Activated B cell treated with CpG ODN at 0.5 μM for 24 hours (primary cell): Measurements from ENCODE around the gene KIF13A. TPM values are rescaled to one million over a fixed set of nuclear protein-coding genes. Genes with fewer than 3 reads are reported as not detected.

ENCODE experiments used
- ATAC-seq: fragments of 200-7000 bp; cut with Tn5 transposase; one replicate; pipeline ENCODE4 v1.10.0; 2021; ENCODE audit warnings: low read depth, mild to moderate bottlenecking, moderate library complexity
- CTCF ChIA-PET: fragments of 350-600 bp; sonication (Branson Sonifier 250); formaldehyde crosslinking; loops from one replicate; lab custom pipeline; 2021; ENCODE audit warnings: antibody characterized with exemption; lab: Charles Lee
- POLR2A ChIA-PET: fragments of 350-600 bp; sonication (Branson Sonifier 250); formaldehyde crosslinking; loops from one replicate; lab custom pipeline; 2021; ENCODE audit warnings: antibody characterized with exemption; lab: Charles Lee
- DNase-seq: peaks from one replicate; pipeline ENCODE4 v3.0.0; 2022
- H3K27ac Mint-ChIP-seq: one replicate; pipeline ENCODE4 v1.8.0; 2020; ENCODE audit warnings: mixed read lengths
- H3K27me3 Mint-ChIP-seq: one replicate; pipeline ENCODE4 v1.8.0; 2021; ENCODE audit warnings: mixed read lengths
- H3K36me3 Mint-ChIP-seq: one replicate; pipeline ENCODE4 v1.8.0; 2021; ENCODE audit warnings: low read depth, mixed read lengths
- H3K4me1 Mint-ChIP-seq: one replicate; pipeline ENCODE4 v1.8.0; 2021; ENCODE audit warnings: mixed read lengths
- H3K4me3 Mint-ChIP-seq: one replicate; pipeline ENCODE4 v1.8.0; 2020; ENCODE audit warnings: mild to moderate bottlenecking, mixed read lengths
- H3K9me3 Mint-ChIP-seq: one replicate; pipeline ENCODE4 v1.8.0; 2020; ENCODE audit warnings: mixed read lengths
- CTCF ChIP-seq: fragments of 200-600 bp; IDR thresholded peaks from one replicate; pipeline ENCODE4 v1.8.0; 2022; ENCODE audit warnings: antibody characterized with exemption, mild to moderate bottlenecking
- intact Hi-C: fragments of 100-400 bp; cut with micrococcal nuclease; formaldehyde crosslinking; loops from one replicate; pipeline ENCODE4 v1.15.1; 2024
- total RNA-seq: library from RNA; stranded (reverse); gene quantifications from 2 replicates; pipeline ENCODE4 v1.2.3, GENCODE V29; 2022

Gene KIF13A
- total RNA-seq, 1 donor from 2014 or later: 14.1 TPM

GRCh38 chr6:18031189-18031588 is 43.8 kb upstream of the KIF13A start:
- no peak for TF ChIP-seq CTCF
- ChIA-PET CTCF (no interaction called here), POLR2A (no interaction called here)
- DNase-seq (no peak), ATAC-seq (no peak)
- intact Hi-C loops: no loop called here
- H3K4me3 Mint-ChIP-seq: no peak overlapping the region
- H3K9me3 Mint-ChIP-seq: no peaks in the 10 kb centered on the region
- no peaks in the 10 kb centered on the region for H3K4me1 Mint-ChIP-seq
- H3K36me3 Mint-ChIP-seq: no peaks in the 10 kb centered on the region
- no peak overlapping the region for H3K27ac Mint-ChIP-seq
- H3K27me3 Mint-ChIP-seq: peaks cover 2% of the 10 kb centered on the region

- Mint-ChIP-seq H3K4me1 (no peaks in the 10 kb centered on the region), H3K27ac (no peak overlapping the region), H3K27me3 (peaks cover 2% of the 10 kb centered on the region), H3K4me3 (no peak overlapping the region), H3K9me3 (no peaks in the 10 kb centered on the region), H3K36me3 (no peaks in the 10 kb centered on the region)
- ChIA-PET POLR2A (no interaction called here), CTCF (no interaction called here)
- intact Hi-C loops: no loop called here
- DNase-seq: no peak
- ATAC-seq: no peak
- TF ChIP-seq CTCF: no peak
Measured at GRCh38 chr6:18028332-18028731, 40.9 kb upstream of the KIF13A start.

- Mint-ChIP-seq H3K36me3 (no peaks in the 10 kb centered on the region), H3K4me3 (no peak overlapping the region), H3K4me1 (no peaks in the 10 kb centered on the region), H3K27me3 (peaks cover 2% of the 10 kb centered on the region), H3K9me3 (no peaks in the 10 kb centered on the region), H3K27ac (no peak overlapping the region)
- ATAC-seq (no peak), DNase-seq (no peak)
- CTCF ChIA-PET: no interaction called here
- intact Hi-C loops: no loop called here
- no peak for TF ChIP-seq CTCF
- POLR2A ChIA-PET: no interaction called here
Measured at GRCh38 chr6:18025596-18025995, 38.2 kb upstream of the KIF13A start.

- ChIA-PET POLR2A (no interaction called here), CTCF (no interaction called here)
- H3K4me1 Mint-ChIP-seq: no peaks in the 10 kb centered on the region
- intact Hi-C loops: no loop called here
- H3K27me3 Mint-ChIP-seq: peaks cover 2% of the 10 kb centered on the region
- DNase-seq (no peak), ATAC-seq (no peak)
- H3K9me3 Mint-ChIP-seq: no peaks in the 10 kb centered on the region
- H3K4me3 Mint-ChIP-seq: no peak overlapping the region
- TF ChIP-seq CTCF: no peak
- H3K27ac Mint-ChIP-seq: no peak overlapping the region
- no peaks in the 10 kb centered on the region for H3K36me3 Mint-ChIP-seq
Measured at GRCh38 chr6:18024876-18025275, 37.4 kb upstream of the KIF13A start.

GRCh38 chr6:18023891-18024290 is 36.5 kb upstream of the KIF13A start:
- POLR2A ChIA-PET: no interaction called here
- H3K27me3 Mint-ChIP-seq: peaks cover 2% of the 10 kb centered on the region
- no peak for DNase-seq
- H3K9me3 Mint-ChIP-seq: no peaks in the 10 kb centered on the region
- no peaks in the 10 kb centered on the region for H3K4me1 Mint-ChIP-seq
- H3K27ac Mint-ChIP-seq: no peak overlapping the region
- ATAC-seq: no peak
- intact Hi-C loops: no loop called here
- no peaks in the 10 kb centered on the region for H3K36me3 Mint-ChIP-seq
- CTCF ChIA-PET: no interaction called here
- no peak overlapping the region for H3K4me3 Mint-ChIP-seq
- no peak for TF ChIP-seq CTCF
